GM23338 (cell line): Measurements from ENCODE around the gene GNAT2. TPM values are rescaled to one million over a fixed set of nuclear protein-coding genes. Genes with fewer than 3 reads are reported as not detected.

Experiments
- ATAC-seq: fragments of 200-7000 bp; cut with Tn5 transposase; 3 replicates; pipeline ENCODE4 v1.9.1; 2020
- DNase-seq: peaks from one replicate; pipeline ENCODE4 v3.0.0-alpha.2; 2015; ENCODE audit warnings: low spot score
- H2AFZ ChIP-seq: fragments of 200-600 bp; sonication (generic); 2 replicates; pipeline ENCODE4 v1.8.0; 2016; ENCODE audit warnings: antibody characterized with exemption, mild to moderate bottlenecking, moderate library complexity
- H3F3A ChIP-seq: fragments of 200-600 bp; sonication (generic); replicated peaks from 2 replicates; pipeline ENCODE4 v1.8.0; 2017; ENCODE audit warnings: antibody characterized with exemption, mixed run types, low read depth
- H3K27ac ChIP-seq: fragments of 200-600 bp; sonication (generic); 2 replicates; pipeline ENCODE4 v1.6.1; 2016; ENCODE audit warnings: low read depth
- H3K27me3 ChIP-seq: fragments of 200-600 bp; sonication (generic); 2 replicates; pipeline ENCODE4 v1.8.0; 2016; ENCODE audit warnings: mild to moderate bottlenecking, mixed run types, moderate library complexity; ENCODE audit not compliant: insufficient read depth
- H3K36me3 ChIP-seq: fragments of 200-600 bp; sonication (generic); 2 replicates; pipeline ENCODE4 v1.8.0; 2016; ENCODE audit warnings: mild to moderate bottlenecking; ENCODE audit not compliant: insufficient read depth
- H3K4me1 ChIP-seq: fragments of 200-600 bp; sonication (generic); 2 replicates; pipeline ENCODE4 v1.8.0; 2016; ENCODE audit warnings: mild to moderate bottlenecking, moderate library complexity; ENCODE audit not compliant: insufficient read depth
- H3K4me2 ChIP-seq: fragments of 200-600 bp; sonication (generic); 2 replicates; pipeline ENCODE4 v1.7.1; 2017; ENCODE audit warnings: mixed run types
- H3K4me3 ChIP-seq: fragments of 200-600 bp; sonication (generic); 2 replicates; pipeline ENCODE4 v1.6.1; 2016; ENCODE audit warnings: mixed run types
- H3K79me2 ChIP-seq: fragments of 200-600 bp; sonication (generic); replicated peaks from 2 replicates; pipeline ENCODE4 v1.8.0; 2017; ENCODE audit warnings: mild to moderate bottlenecking; ENCODE audit not compliant: insufficient read depth
- H3K9me2 ChIP-seq: fragments of 200-600 bp; sonication (generic); 2 replicates; pipeline ENCODE4 v1.8.0; 2017; ENCODE audit not compliant: insufficient read depth
- H4K20me1 ChIP-seq: fragments of 200-600 bp; sonication (generic); replicated peaks from 2 replicates; pipeline ENCODE4 v1.8.0; 2017; ENCODE audit warnings: mild to moderate bottlenecking; ENCODE audit not compliant: insufficient read depth
- H3K27ac Mint-ChIP-seq: 2 replicates; pipeline ENCODE4 v1.8.0; 2020; ENCODE audit warnings: inconsistent platforms, mild to moderate bottlenecking, moderate library complexity, mixed read lengths
- H3K27me3 Mint-ChIP-seq: 3 replicates; pipeline ENCODE4 v1.8.0; 2022; ENCODE audit warnings: low read depth, mild to moderate bottlenecking, moderate library complexity, mixed read lengths, inconsistent platforms; ENCODE audit not compliant: insufficient read depth, poor library complexity
- H3K36me3 Mint-ChIP-seq: 3 replicates; pipeline ENCODE4 v1.8.0; 2021; ENCODE audit warnings: low read depth, mild to moderate bottlenecking, inconsistent platforms, moderate library complexity, mixed read lengths
- H3K4me1 Mint-ChIP-seq: 3 replicates; pipeline ENCODE4 v1.8.0; 2020; ENCODE audit warnings: mild to moderate bottlenecking, inconsistent platforms, mixed read lengths
- H3K4me3 Mint-ChIP-seq: 3 replicates; pipeline ENCODE4 v1.8.0; 2021; ENCODE audit warnings: moderate library complexity, mild to moderate bottlenecking, inconsistent platforms, mixed read lengths
- H3K9me3 Mint-ChIP-seq: 3 replicates; pipeline ENCODE4 v1.8.0; 2020; ENCODE audit warnings: moderate library complexity, mild to moderate bottlenecking, inconsistent platforms, mixed read lengths
- CREB1 ChIP-seq: fragments of 250-450 bp; sonication (Bioruptor Pico); IDR thresholded peaks from 2 replicates; pipeline ENCODE4 v1.5.0; 2020; ENCODE audit warnings: low read depth, mild to moderate bottlenecking, moderate library complexity
- CTCF ChIP-seq, 2 experiments: fragments of 200-600 bp in 1 of 2; sonication (generic) in 1 of 2; conservative IDR thresholded peaks; 2 replicates each; pipeline versions ENCODE4 v1.5.1 to v1.6.1; 2016 to 2017; ENCODE audit warnings: antibody characterized with exemption in 2 of 2, low read depth in 2 of 2, mild to moderate bottlenecking in 2 of 2, moderate library complexity in 1 of 2
- EZH2 ChIP-seq: fragments of 200-600 bp; sonication (generic); IDR thresholded peaks from one replicate; pipeline ENCODE4 v1.8.0; 2017; ENCODE audit warnings: antibody characterized with exemption, mild to moderate bottlenecking, low read depth; ENCODE audit not compliant: unreplicated experiment
- EZH2phosphoT487 ChIP-seq: fragments of 200-600 bp; sonication (generic); IDR thresholded peaks from one replicate; pipeline ENCODE4 v1.8.1; 2018; ENCODE audit warnings: antibody characterized with exemption; ENCODE audit not compliant: unreplicated experiment
- NANOG ChIP-seq: IDR thresholded peaks from 2 replicates; pipeline ENCODE4 v1.6.1; 2016; ENCODE audit warnings: antibody characterized with exemption, borderline replicate concordance
- POLR2AphosphoS5 ChIP-seq: IDR thresholded peaks from 2 replicates; pipeline ENCODE4 v1.6.1; 2016; ENCODE audit warnings: antibody characterized with exemption, low read depth
- REST ChIP-seq: IDR thresholded peaks from one replicate; pipeline ENCODE4 v1.6.1; 2018; ENCODE audit warnings: antibody characterized with exemption; ENCODE audit not compliant: unreplicated experiment
- STAT1 ChIP-seq: IDR thresholded peaks from one replicate; pipeline ENCODE4 v1.6.1; 2016; ENCODE audit warnings: antibody characterized with exemption; ENCODE audit not compliant: unreplicated experiment
- ZNF114 ChIP-seq: fragments of 250-450 bp; sonication (Bioruptor Pico); IDR thresholded peaks from 2 replicates; pipeline ENCODE4 v1.5.0; 2020; ENCODE audit warnings: mild to moderate bottlenecking, moderate library complexity
- polyA plus RNA-seq: library from polyadenylated mRNA; unstranded; fragments of >200 nt; fragmentation: Nextera tagmentation; extraction: Ambion mirVana; gene quantifications from 2 replicates; pipeline ENCODE4 v1.2.1, GENCODE V29; 2016
- total RNA-seq: library from RNA; depleted of rRNA; stranded (reverse); fragments of >200 nt; shearing (Covaris generic); gene quantifications from 2 replicates; pipeline ENCODE4 v1.2.3, GENCODE V29; 2014
- TF ChIP-seq, protein P1 (sequence below): IDR thresholded peaks from 2 replicates; pipeline ENCODE4 v1.6.1; 2016; ENCODE audit warnings: antibody characterized with exemption
- TF ChIP-seq, protein P2 (sequence below): fragments of 250-450 bp; sonication (Bioruptor Pico); IDR thresholded peaks from 2 replicates; pipeline ENCODE4 v1.5.0; 2020; ENCODE audit warnings: mild to moderate bottlenecking, moderate library complexity

GNAT2 gene
- total and polyA plus RNA-seq, 2 experiments from 2014 or later: 0.21 TPM; not detected in 1

GRCh38 chr1:109609881-109610280, 9.5 kb downstream of the GNAT2 start:
- H3K4me3 ChIP-seq: no peak overlapping the region
- Mint-ChIP-seq H3K9me3 (no peaks in the 10 kb centered on the region), H3K27me3 (no peaks in the 10 kb centered on the region), H3K4me3 (no peak overlapping the region), H3K27ac (no peak overlapping the region), H3K36me3 (no peaks in the 10 kb centered on the region), H3K4me1 (peaks cover 23% of the 10 kb centered on the region; the same call in 2 of the 3 replicates)
- H3K27me3 ChIP-seq: no peaks in the 10 kb centered on the region
- H2AFZ ChIP-seq: no peak overlapping the region
- H3K36me3 ChIP-seq: no peaks in the 10 kb centered on the region
- no peak for ATAC-seq
- DNase-seq: no peak
- H3K4me1 ChIP-seq: peaks cover 23% of the 10 kb centered on the region
- H3K4me2 ChIP-seq: no peak overlapping the region
- H3K9me2 ChIP-seq: peaks cover 13% of the 10 kb centered on the region; the same call in 1 of the 2 replicates
- H3F3A ChIP-seq: no peaks in the 10 kb centered on the region
- H3K79me2 ChIP-seq: no peaks in the 10 kb centered on the region
- H4K20me1 ChIP-seq: no peaks in the 10 kb centered on the region
- TF ChIP-seq, protein P1, sequence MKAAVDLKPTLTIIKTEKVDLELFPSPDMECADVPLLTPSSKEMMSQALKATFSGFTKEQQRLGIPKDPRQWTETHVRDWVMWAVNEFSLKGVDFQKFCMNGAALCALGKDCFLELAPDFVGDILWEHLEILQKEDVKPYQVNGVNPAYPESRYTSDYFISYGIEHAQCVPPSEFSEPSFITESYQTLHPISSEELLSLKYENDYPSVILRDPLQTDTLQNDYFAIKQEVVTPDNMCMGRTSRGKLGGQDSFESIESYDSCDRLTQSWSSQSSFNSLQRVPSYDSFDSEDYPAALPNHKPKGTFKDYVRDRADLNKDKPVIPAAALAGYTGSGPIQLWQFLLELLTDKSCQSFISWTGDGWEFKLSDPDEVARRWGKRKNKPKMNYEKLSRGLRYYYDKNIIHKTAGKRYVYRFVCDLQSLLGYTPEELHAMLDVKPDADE: no peak
- TF ChIP-seq REST (no peak), STAT1 (no peak), EZH2phosphoT487 (no peak), NANOG (no peak), ZNF114 (no peak), CREB1 (no peak), POLR2AphosphoS5 (no peak), CTCF (conservative IDR thresholded peaks at IDR 0.05; ENCODE audit: low read depth in 2 of 2) (no peak), EZH2 (no peak)
- TF ChIP-seq, protein P2, sequence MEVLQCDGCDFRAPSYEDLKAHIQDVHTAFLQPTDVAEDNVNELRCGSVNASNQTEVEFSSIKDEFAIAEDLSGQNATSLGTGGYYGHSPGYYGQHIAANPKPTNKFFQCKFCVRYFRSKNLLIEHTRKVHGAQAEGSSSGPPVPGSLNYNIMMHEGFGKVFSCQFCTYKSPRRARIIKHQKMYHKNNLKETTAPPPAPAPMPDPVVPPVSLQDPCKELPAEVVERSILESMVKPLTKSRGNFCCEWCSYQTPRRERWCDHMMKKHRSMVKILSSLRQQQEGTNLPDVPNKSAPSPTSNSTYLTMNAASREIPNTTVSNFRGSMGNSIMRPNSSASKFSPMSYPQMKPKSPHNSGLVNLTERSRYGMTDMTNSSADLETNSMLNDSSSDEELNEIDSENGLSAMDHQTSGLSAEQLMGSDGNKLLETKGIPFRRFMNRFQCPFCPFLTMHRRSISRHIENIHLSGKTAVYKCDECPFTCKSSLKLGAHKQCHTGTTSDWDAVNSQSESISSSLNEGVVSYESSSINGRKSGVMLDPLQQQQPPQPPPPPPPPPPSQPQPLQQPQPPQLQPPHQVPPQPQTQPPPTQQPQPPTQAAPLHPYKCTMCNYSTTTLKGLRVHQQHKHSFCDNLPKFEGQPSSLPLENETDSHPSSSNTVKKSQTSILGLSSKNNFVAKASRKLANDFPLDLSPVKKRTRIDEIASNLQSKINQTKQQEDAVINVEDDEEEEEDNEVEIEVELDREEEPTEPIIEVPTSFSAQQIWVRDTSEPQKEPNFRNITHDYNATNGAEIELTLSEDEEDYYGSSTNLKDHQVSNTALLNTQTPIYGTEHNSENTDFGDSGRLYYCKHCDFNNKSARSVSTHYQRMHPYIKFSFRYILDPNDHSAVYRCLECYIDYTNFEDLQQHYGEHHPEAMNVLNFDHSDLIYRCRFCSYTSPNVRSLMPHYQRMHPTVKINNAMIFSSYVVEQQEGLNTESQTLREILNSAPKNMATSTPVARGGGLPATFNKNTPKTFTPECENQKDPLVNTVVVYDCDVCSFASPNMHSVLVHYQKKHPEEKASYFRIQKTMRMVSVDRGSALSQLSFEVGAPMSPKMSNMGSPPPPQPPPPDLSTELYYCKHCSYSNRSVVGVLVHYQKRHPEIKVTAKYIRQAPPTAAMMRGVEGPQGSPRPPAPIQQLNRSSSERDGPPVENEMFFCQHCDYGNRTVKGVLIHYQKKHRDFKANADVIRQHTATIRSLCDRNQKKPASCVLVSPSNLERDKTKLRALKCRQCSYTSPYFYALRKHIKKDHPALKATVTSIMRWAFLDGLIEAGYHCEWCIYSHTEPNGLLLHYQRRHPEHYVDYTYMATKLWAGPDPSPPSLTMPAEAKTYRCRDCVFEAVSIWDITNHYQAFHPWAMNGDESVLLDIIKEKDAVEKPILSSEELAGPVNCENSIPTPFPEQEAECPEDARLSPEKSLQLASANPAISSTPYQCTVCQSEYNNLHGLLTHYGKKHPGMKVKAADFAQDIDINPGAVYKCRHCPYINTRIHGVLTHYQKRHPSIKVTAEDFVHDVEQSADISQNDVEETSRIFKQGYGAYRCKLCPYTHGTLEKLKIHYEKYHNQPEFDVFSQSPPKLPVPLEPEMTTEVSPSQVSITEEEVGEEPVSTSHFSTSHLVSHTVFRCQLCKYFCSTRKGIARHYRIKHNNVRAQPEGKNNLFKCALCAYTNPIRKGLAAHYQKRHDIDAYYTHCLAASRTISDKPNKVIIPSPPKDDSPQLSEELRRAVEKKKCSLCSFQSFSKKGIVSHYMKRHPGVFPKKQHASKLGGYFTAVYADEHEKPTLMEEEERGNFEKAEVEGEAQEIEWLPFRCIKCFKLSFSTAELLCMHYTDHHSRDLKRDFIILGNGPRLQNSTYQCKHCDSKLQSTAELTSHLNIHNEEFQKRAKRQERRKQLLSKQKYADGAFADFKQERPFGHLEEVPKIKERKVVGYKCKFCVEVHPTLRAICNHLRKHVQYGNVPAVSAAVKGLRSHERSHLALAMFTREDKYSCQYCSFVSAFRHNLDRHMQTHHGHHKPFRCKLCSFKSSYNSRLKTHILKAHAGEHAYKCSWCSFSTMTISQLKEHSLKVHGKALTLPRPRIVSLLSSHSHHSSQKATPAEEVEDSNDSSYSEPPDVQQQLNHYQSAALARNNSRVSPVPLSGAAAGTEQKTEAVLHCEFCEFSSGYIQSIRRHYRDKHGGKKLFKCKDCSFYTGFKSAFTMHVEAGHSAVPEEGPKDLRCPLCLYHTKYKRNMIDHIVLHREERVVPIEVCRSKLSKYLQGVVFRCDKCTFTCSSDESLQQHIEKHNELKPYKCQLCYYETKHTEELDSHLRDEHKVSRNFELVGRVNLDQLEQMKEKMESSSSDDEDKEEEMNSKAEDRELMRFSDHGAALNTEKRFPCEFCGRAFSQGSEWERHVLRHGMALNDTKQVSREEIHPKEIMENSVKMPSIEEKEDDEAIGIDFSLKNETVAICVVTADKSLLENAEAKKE (CRISPR knock-in tag): no peak
- H3K27ac ChIP-seq: no peak overlapping the region
